ENCODE results near the gene SCGB3A2.

Gene SCGB3A2, protein sequence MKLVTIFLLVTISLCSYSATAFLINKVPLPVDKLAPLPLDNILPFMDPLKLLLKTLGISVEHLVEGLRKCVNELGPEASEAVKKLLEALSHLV

GRCh38 chr5:147878066-147878759, at the start of gene SCGB3A2:
Gene SCGB3A2, plus strand, starts transcription at chr5:147878711. Its CDS starts 93 bp downstream, at chr5:147878804.
- Mint-ChIP-seq H3K4me1 (no peaks in the 10 kb centered on the region), H3K27ac (no peak within 1 kb of the TSS), H3K36me3 (ENCODE audit: low read depth) (no peaks in the 10 kb centered on the region), H3K27me3 (no peaks in the 10 kb centered on the region), H3K4me3 (no peak within 1 kb of the TSS), H3K9me3 (no peaks in the 10 kb centered on the region)
- ATAC-seq (no peak), DNase-seq (no peak)

DNA sequence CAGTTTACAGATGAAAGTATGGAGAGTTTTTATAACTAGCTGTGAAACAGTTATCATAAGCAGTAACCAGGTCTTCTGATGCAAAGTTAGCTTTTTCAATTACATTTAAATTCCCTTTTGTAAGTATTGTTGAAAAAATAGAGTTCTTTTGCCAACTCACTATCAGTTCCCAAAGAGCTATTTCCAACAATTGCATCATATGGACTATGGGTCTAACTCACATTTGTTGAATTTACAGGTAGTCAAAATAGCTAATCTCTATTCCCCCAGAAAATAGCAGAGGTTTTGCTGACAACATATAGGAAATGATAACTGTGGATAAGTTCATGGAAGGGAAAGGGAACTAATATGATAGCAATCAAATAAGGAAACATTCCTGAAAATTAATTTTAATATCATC, 48.5 kb upstream of the SCGB3A2 start:
- peaks cover 7% of the 10 kb centered on the region for H3K27me3 Mint-ChIP-seq

DNA sequence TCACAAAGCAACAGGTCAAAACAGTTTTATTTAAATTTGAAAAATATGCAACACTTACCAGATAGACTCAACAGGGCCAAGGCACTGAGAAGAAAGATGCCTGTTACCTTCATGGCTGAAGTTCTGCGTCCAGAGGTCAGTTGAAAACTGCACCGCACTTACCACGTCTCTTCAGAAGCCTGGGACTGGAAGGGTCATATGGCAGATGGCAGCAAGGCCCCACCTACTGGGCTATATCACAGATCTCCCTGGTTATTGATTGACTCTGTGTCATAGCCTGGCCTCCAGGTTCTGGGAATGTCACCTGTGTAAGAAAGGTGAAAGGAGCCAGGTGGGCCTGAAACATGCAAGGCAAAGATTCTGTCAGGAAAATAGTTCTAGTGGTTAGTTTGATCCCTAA, 47.0 kb upstream of the SCGB3A2 start, which contains the start of gene SPINK1:
Gene SPINK1 (minus strand): TSS at position 207 of the 400 bp plus-strand sequence. CDS start 94 bp downstream, at position 113.
- no peaks in the 10 kb centered on the region for H3K9me3 Mint-ChIP-seq
- H3K36me3 Mint-ChIP-seq (ENCODE audit: low read depth), result no peaks in the 10 kb centered on the region
- H3K27me3 Mint-ChIP-seq, result peaks cover 7% of the 10 kb centered on the region
- no peak for ATAC-seq
- DNase-seq, result no peak
- no peak within 1 kb of the TSS for H3K27ac Mint-ChIP-seq
- no peaks in the 10 kb centered on the region for H3K4me1 Mint-ChIP-seq
- no peak within 1 kb of the TSS for H3K4me3 Mint-ChIP-seq

More for the DNA sequence above, 48.5 kb upstream of the SCGB3A2 start:
- H3K36me3 Mint-ChIP-seq (ENCODE audit: low read depth), result no peaks in the 10 kb centered on the region
- H3K9me3 Mint-ChIP-seq, result no peaks in the 10 kb centered on the region
- ATAC-seq (no peak), DNase-seq (no peak)
- no peak overlapping the region for H3K27ac Mint-ChIP-seq
- H3K4me1 Mint-ChIP-seq, result no peaks in the 10 kb centered on the region
- no peak overlapping the region for H3K4me3 Mint-ChIP-seq

- no peak for DNase-seq
- no peaks in the 10 kb centered on the region for H3K4me1 Mint-ChIP-seq
- no peak for ATAC-seq
- H3K27ac Mint-ChIP-seq, result no peak overlapping the region
- H3K27me3 Mint-ChIP-seq, result peaks cover 5% of the 10 kb centered on the region
- H3K9me3 Mint-ChIP-seq, result no peaks in the 10 kb centered on the region
- H3K36me3 Mint-ChIP-seq (ENCODE audit: low read depth), result no peaks in the 10 kb centered on the region
- H3K4me3 Mint-ChIP-seq, result no peak overlapping the region
Measured at GRCh38 chr5:147832541-147832940, 46.0 kb upstream of the SCGB3A2 start.

GRCh38 chr5:147835386-147835798, 43.1 kb upstream of the SCGB3A2 start:
- Mint-ChIP-seq H3K27ac (no peak overlapping the region), H3K36me3 (ENCODE audit: low read depth) (no peaks in the 10 kb centered on the region), H3K9me3 (no peaks in the 10 kb centered on the region), H3K4me1 (no peaks in the 10 kb centered on the region), H3K27me3 (peaks cover 9% of the 10 kb centered on the region), H3K4me3 (no peak overlapping the region)
- ATAC-seq (no peak), DNase-seq (no peak)

- Mint-ChIP-seq H3K9me3 (no peaks in the 10 kb centered on the region), H3K27me3 (peaks cover 9% of the 10 kb centered on the region), H3K27ac (no peak overlapping the region), H3K4me1 (no peaks in the 10 kb centered on the region), H3K36me3 (ENCODE audit: low read depth) (no peaks in the 10 kb centered on the region), H3K4me3 (no peak overlapping the region)
- DNase-seq, result no peak
- no peak for ATAC-seq
Measured at GRCh38 chr5:147836439-147836838, 42.1 kb upstream of the SCGB3A2 start.

GRCh38 chr5:147842869-147843268, 35.6 kb upstream of the SCGB3A2 start:
- Mint-ChIP-seq H3K36me3 (ENCODE audit: low read depth) (no peaks in the 10 kb centered on the region), H3K27ac (no peak overlapping the region), H3K27me3 (peaks cover 12% of the 10 kb centered on the region), H3K4me1 (no peaks in the 10 kb centered on the region), H3K9me3 (no peaks in the 10 kb centered on the region), H3K4me3 (no peak overlapping the region)
- no peak for DNase-seq
- ATAC-seq, result no peak

- H3K27me3 Mint-ChIP-seq, result peaks cover 9% of the 10 kb centered on the region
Measured at GRCh38 chr5:147844846-147845245, 33.7 kb upstream of the SCGB3A2 start.

DNA sequence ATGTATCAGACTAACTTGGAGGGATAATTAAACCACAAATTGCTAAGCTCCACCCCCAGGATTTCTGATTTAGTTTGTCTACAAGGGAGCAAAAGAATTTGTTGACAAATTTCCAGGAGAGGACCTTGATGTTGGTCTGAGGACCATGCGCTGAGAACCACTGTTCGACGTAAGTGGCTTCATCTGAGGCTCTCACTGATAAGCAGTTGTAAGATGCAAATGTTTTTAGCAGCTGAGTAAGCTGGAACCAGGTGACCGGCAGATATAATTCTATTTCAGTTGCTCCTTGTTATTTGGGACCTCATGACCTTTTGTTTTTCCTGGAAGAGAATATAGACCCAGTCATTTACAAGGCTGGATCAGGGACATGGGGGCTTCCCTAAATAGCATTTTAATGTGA, 32.9 kb upstream of the SCGB3A2 start:
- Mint-ChIP-seq H3K27ac (no peak overlapping the region), H3K27me3 (peaks cover 9% of the 10 kb centered on the region), H3K4me3 (no peak overlapping the region), H3K9me3 (no peaks in the 10 kb centered on the region), H3K4me1 (no peaks in the 10 kb centered on the region), H3K36me3 (ENCODE audit: low read depth) (no peaks in the 10 kb centered on the region)
- ATAC-seq (no peak), DNase-seq (no peak)

More at GRCh38 chr5:147844846-147845245, 33.7 kb upstream of the SCGB3A2 start:
- DNase-seq (no peak), ATAC-seq (no peak)
- Mint-ChIP-seq H3K9me3 (no peaks in the 10 kb centered on the region), H3K36me3 (ENCODE audit: low read depth) (no peaks in the 10 kb centered on the region), H3K27ac (no peak overlapping the region), H3K4me1 (no peaks in the 10 kb centered on the region), H3K4me3 (no peak overlapping the region)

DNA sequence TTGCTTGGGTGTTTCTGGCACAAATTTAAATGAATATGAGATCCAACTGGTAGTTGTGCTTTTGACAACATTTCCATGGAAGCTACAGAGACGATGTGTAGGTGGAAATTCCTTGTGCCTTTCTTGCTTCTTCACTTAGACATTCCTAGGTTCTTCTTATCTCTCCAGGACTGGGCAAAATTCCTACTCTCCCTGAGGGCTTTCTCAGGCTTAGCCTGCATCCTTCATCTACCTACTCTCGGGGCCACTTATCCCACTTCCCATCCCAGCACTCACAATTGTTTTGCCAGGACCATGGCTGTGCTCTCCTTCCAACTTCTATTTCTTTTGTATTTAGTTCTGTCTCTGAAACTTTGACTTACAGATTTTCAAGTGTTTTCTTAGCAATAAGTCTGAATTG, 29.3 kb upstream of the SCGB3A2 start:
- no peaks in the 10 kb centered on the region for H3K36me3 Mint-ChIP-seq (ENCODE audit: low read depth)
- no peak overlapping the region for H3K27ac Mint-ChIP-seq
- DNase-seq, result no peak
- no peaks in the 10 kb centered on the region for H3K4me1 Mint-ChIP-seq
- no peak for ATAC-seq
- no peak overlapping the region for H3K4me3 Mint-ChIP-seq
- peaks cover 7% of the 10 kb centered on the region for H3K27me3 Mint-ChIP-seq
- H3K9me3 Mint-ChIP-seq, result no peaks in the 10 kb centered on the region

GRCh38 chr5:147851578-147851977, 26.9 kb upstream of the SCGB3A2 start:
- Mint-ChIP-seq H3K27me3 (peaks cover 3% of the 10 kb centered on the region), H3K4me1 (no peaks in the 10 kb centered on the region), H3K27ac (no peak overlapping the region), H3K36me3 (ENCODE audit: low read depth) (no peaks in the 10 kb centered on the region), H3K9me3 (no peaks in the 10 kb centered on the region), H3K4me3 (no peak overlapping the region)
- DNase-seq (no peak), ATAC-seq (no peak)

DNA sequence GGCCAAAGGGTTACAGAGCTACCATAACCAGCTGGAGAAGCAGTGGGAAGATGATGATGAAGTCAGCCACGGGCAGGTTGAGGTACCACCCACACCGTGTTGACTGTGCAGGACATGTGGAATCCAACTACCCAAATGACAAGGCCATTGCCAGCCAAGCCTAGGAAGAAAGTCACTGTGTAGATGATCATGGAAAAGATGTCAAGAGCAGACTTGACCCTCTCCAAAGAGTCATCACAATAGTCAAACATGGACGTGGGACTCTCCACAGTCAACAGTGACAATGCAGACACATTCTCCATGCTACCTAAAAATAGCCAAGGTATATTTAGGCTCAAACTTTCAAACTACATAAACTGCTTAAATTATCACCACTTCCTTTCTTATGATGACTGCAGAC, 26.1 kb upstream of the SCGB3A2 start:
- Mint-ChIP-seq H3K4me3 (no peak overlapping the region), H3K27ac (no peak overlapping the region), H3K9me3 (no peaks in the 10 kb centered on the region), H3K4me1 (no peaks in the 10 kb centered on the region), H3K36me3 (ENCODE audit: low read depth) (no peaks in the 10 kb centered on the region), H3K27me3 (peaks cover 3% of the 10 kb centered on the region)
- DNase-seq (no peak), ATAC-seq (peak; percentile 57)

DNA sequence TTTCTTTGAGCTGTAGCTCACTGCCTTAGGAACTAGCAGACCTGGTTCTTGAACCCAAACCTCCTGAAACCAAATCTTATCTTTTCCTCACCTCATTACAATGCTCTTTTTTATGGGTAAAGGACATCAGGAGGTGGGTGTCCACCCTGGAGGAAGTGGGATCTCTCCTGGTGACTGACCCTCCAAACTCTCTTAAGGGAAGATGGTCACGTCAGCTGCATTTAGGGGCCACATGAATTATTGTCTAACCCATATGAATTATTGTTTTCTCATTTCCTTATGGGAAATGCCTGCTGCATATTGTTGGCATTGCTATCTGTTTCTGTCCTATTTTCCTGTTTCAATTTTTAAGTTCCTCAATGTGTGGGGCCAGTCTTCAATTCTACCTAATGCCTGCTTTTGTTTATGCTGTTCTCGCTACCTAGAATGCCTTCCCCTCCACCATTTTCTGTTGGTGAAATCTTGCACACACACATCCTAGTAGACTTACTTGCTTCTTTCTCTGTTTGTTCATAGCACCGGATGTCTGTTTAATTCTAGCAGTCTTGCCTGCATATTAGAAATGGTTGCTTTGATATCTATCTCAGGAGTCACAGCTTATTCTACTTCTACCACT, 25.0 kb upstream of the SCGB3A2 start:
- Mint-ChIP-seq H3K36me3 (ENCODE audit: low read depth) (no peaks in the 10 kb centered on the region), H3K27ac (no peak overlapping the region), H3K4me3 (no peak overlapping the region), H3K4me1 (peaks cover 3% of the 10 kb centered on the region), H3K9me3 (no peaks in the 10 kb centered on the region), H3K27me3 (peaks cover 4% of the 10 kb centered on the region)
- ATAC-seq (no peak), DNase-seq (no peak)

DNA sequence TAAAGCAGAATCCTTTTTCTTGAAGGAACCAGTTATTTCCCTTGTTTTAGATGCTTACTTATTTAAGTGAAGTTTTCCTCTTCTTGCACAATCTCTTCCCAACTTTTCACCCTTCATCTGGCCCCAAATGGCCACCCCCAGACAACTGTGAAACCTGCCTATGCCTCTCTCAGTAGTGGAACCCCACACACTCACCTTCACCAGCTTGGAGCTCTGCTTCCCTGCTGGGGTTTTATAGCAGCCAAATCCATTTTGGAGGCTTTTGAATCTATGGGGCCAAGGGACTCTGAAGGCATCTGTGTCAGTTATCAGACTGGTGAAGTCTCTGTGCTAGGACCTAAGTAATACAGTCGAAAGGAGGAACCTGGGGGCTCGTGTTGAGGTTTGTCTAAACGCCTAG, 24.2 kb upstream of the SCGB3A2 start:
- Mint-ChIP-seq H3K4me3 (no peak overlapping the region), H3K4me1 (peaks cover 3% of the 10 kb centered on the region), H3K36me3 (ENCODE audit: low read depth) (no peaks in the 10 kb centered on the region), H3K27ac (no peak overlapping the region), H3K9me3 (no peaks in the 10 kb centered on the region), H3K27me3 (peaks cover 4% of the 10 kb centered on the region)
- ATAC-seq, result no peak
- no peak for DNase-seq
